ELR (cell line): Measurements from ENCODE around the gene SLC15A1.
A peak's percentile ranks its signal among the peaks of the same experiment; 100 is the strongest.
"Not testable (repeated sequence)": the region's sequence is repeated elsewhere in the genome, so short reads cannot be mapped to it uniquely, and the experiment has no call there.

Experiments
- DNase-seq: peaks from one replicate; pipeline ENCODE4 v3.0.0-alpha.2; 2015; ENCODE audit warnings: low read depth

The SLC15A1 gene

DNA sequence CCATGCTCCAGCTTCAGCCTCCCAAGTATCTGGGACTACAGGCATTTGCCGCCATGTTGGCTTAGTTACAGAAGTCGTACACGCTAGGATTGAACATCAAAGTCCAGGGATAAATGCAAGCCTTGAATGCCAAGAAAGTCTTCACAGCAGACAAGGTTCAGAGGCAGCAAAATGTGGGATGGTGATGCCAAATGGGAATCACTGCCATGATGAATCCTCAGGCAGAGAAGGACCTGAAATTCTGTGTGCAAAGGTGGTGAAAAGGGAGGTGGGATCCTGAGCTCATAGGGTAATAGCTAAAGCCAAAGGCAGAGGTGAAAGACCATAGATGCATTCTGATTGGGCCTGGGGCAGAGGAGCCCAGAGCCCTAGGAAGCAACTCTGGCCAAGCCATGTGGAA lies 96.2 kb downstream of the SLC15A1 start:
- DNase-seq = no peak

DNA sequence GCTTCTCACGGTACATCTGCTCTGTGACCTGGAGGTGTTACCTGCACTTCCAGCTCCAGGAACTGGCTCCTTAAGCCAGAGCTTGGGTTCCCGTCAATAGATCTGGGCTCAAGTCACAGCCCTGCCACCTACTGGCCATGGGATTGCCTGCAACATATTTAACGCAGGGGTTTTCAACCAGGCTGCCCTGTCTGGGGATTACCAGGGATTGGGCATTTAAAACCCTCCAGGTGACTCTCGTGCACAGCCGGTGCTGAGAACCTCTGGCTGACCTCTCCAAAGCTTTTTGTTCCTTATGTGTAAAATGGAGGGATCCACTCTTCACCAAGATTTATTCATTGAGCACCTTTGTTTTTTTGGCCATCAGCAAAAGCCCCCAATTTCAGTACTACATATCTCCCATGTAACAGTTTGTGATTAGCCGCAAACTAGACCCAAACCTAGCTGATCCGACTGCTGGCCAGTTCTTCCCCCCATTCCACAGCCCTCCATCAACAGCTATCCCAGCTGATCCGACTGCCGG lies 98.9 kb downstream of the SLC15A1 start:
- DNase-seq = peak; percentile 82

GRCh38 chr13:98652721-98653462 lies 99.6 kb downstream of the SLC15A1 start:
- DNase-seq = no peak

DNA sequence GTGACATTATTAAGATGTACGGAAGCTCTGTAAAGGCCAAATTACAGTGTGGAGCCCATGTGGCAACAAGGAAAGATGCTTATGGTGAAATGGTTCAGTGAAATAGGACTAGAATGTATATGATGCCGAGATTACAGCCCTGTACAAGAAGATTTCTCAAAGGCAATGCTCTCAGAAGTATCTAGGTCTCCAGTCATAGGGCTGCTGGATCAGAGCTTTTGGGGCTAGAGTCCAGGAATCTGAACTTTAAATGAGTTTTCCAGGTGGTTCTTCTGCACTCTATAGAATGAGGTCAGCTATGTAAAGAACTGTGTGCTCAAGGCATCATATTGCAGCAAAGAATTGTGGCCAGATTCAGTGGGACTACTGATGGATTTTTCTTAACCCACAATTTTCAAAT lies 100.2 kb downstream of the SLC15A1 start:
- DNase-seq = no peak

DNA sequence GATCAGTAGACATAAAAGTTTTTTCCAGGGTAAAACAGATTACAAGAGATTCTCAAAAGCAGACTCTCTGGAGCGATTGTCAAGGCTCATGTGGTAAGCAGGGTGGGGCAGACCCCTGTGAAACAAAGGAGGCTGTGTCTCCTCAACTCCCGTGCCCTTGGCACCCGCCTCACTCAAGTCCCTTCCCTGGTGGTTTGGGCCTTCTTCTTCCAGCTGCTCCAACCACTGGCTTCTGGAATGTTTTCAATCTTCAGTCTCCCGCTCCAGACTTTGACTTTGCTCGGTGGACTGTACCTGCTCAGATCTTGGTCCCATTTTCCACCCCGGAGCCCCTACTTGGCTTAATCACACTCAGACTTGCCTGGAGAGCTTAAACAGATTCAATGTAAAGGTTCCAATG lies 100.7 kb downstream of the SLC15A1 start:
- DNase-seq = no peak

DNA sequence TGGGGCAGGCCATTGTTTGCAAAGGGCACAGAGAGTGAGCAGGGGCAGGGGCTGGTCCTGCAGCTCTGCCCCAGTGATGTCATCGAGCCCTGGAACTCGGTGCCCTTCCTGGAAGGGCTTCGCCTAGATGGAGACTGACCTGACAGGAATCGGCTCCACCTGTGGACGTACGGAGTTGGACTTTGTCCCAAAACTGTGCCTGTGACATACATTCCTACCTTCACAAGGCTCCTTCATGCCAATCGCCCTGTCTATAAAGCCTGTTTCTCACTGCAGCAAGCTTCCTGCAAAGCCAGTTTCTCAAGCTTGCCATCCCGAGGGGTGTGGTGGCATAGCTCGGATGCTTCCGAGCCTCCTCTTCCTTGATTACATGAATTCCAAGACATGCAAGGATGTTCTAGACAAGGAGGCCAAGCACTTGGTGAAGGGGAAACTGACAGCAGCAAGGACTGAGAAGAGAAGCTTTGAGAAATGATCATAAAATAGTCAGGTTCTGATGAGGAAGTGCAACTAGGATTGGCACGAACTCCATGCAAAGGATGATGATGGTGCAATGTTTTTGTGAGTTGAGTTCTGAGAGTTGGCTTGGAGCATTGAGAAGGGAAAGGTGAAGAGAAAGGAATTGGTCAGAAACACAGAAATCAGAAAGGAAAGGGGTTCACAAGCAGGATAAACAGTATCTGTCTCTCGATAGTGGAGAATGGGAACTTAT lies 101.9 kb downstream of the SLC15A1 start:
- DNase-seq = no peak

GRCh38 chr13:98649861-98650260 lies 102.6 kb downstream of the SLC15A1 start:
- DNase-seq = no peak

- DNase-seq = peak; percentile 35
Observed at GRCh38 chr13:98648686-98649085, 103.8 kb downstream of the SLC15A1 start.

GRCh38 chr13:98648141-98648540 lies 104.3 kb downstream of the SLC15A1 start:
- no peak for DNase-seq

- peak; percentile 11 for DNase-seq
Observed at GRCh38 chr13:98647121-98647520, 105.4 kb downstream of the SLC15A1 start.

GRCh38 chr13:98643479-98643878 lies 109.0 kb downstream of the SLC15A1 start:
- no peak for DNase-seq

DNA sequence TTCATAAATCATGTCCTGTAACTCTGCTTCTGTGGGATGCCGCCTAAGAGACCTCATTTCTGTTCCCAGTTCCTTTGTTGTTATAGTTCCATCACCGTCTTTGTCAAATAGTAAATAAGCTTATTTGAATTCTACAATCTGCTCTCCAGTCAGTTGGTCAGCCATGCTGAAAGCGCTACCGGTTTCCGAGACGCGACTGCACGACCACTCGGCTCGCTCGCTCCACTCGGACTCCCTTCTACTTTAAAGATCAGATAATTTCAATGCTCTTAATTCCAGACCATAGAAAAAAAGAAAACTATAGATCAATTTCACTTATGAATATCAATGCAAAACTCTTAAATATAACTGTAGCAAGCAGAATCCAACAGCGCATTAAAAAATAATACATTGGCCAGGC lies 111.4 kb downstream of the SLC15A1 start:
- DNase-seq = no peak

GRCh38 chr13:98639785-98640184 lies 112.7 kb downstream of the SLC15A1 start:
- not testable (repeated sequence) for DNase-seq

- DNase-seq = not testable (repeated sequence)
Observed at GRCh38 chr13:98638352-98638751, 114.1 kb downstream of the SLC15A1 start.
